ENCODE measurements around the gene RFX3.

The RFX3 gene

DNA sequence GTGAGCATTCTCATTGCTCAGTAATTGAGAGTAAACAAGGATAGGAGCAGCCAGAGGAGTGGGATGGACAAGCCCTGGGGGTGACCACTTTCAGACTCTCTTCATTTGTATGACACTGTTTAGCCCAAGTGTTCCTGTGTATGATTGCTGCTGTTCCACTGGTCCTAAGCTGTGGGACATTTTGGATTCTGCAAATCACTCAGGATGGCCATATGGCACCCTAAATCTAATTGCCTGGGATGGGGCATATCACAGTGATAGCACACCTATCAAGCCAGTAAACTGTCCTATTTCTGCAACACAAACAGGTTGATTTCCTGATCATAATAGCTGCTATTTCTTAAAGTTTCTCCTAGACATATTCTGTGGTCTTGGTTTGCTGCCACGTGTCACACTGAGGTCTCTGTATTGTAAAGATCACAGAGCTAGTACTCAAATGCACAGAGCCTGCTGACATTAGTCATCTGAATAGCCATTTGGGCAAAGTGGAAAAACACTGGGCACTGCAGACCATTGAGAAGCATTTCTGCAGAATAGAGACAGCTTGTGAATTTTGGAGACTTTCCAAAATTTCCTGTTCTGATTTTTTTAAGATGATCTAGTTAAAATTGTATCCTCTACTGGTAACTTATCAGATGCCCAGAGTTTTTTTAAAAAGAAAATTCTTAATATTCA, 320.2 kb downstream of the RFX3 start:
- Histone ChIP-seq H3K27ac (no peak overlapping the region), H3K4me3 (ENCODE audit: low read depth, low read length) (no peak overlapping the region), H3K36me3 (replicated peaks) (no peaks in the 10 kb centered on the region), H3K27me3 (replicated peaks) (no peaks in the 10 kb centered on the region)
- DNase-seq, result no peak
- TF ChIP-seq, protein P1, sequence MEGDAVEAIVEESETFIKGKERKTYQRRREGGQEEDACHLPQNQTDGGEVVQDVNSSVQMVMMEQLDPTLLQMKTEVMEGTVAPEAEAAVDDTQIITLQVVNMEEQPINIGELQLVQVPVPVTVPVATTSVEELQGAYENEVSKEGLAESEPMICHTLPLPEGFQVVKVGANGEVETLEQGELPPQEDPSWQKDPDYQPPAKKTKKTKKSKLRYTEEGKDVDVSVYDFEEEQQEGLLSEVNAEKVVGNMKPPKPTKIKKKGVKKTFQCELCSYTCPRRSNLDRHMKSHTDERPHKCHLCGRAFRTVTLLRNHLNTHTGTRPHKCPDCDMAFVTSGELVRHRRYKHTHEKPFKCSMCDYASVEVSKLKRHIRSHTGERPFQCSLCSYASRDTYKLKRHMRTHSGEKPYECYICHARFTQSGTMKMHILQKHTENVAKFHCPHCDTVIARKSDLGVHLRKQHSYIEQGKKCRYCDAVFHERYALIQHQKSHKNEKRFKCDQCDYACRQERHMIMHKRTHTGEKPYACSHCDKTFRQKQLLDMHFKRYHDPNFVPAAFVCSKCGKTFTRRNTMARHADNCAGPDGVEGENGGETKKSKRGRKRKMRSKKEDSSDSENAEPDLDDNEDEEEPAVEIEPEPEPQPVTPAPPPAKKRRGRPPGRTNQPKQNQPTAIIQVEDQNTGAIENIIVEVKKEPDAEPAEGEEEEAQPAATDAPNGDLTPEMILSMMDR (IDR thresholded peaks at IDR 0.05; ENCODE audit: low read depth, low read length, missing control alignments), result no peak
- in situ Hi-C loops (cut with HindIII; ENCODE audit: low pct_ligation_motif_present, low sequenced_read_pairs), result no loop called here

DNA sequence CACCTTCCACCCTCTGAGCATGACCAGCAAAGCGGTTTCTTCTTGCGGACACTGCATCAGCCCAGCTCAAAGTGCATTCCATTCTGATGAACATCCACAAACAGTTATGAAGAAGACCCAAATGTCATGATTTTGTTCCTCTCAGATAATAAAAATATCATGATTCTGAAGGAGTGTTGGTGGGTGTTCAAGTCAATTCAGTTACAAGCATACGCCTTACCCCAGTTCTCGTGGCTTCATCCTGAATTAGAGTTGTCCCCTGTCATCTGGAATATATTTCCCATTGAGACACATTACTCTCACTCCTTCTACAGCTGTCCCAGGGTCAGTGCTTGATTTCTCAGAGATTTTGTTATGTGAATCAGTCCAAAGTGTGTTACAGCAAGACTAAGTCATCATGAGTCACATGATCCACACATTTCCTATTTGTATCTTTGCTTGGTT, 325.4 kb downstream of the RFX3 start:
- in situ Hi-C loops (cut with HindIII; ENCODE audit: low pct_ligation_motif_present, low sequenced_read_pairs), result no loop called here
- TF ChIP-seq, protein P1 (IDR thresholded peaks at IDR 0.05; ENCODE audit: low read depth, low read length, missing control alignments), result no peak
- H3K36me3 ChIP-seq (replicated peaks), result no peaks in the 10 kb centered on the region
- H3K27me3 ChIP-seq (replicated peaks), result no peaks in the 10 kb centered on the region
- DNase-seq, result peak; percentile 40
- peak overlapping the region; percentile 4 for H3K27ac ChIP-seq
- H3K4me3 ChIP-seq (ENCODE audit: low read depth, low read length), result no peak overlapping the region

DNA sequence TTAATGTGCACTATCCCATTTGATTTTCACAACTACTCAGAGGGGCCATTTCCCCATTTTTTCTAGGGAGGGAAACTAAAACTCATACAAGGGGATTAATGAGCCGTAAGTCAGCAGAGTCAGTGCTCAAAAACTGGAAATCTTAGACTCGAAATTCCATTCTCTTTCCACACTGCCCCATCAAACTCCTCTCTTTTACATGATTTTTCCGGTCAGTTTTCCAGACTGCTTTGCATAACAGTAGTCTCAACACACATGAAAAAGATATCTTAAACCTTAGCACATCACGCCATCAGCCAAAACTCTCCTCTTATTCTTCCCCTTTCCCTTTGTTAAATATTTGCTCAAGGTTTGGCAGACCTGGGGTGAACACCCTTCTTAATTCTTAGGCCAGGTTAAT, 332.0 kb downstream of the RFX3 start:
- DNase-seq, result no peak
- H3K4me3 ChIP-seq (ENCODE audit: low read depth, low read length), result no peak overlapping the region
- H3K27ac ChIP-seq, result no peak overlapping the region
- H3K36me3 ChIP-seq (replicated peaks), result no peaks in the 10 kb centered on the region
- TF ChIP-seq, protein P1 (IDR thresholded peaks at IDR 0.05; ENCODE audit: low read depth, low read length, missing control alignments), result no peak
- H3K27me3 ChIP-seq (replicated peaks), result no peaks in the 10 kb centered on the region
- in situ Hi-C loops (cut with HindIII; ENCODE audit: low pct_ligation_motif_present, low sequenced_read_pairs), result no loop called here

DNA sequence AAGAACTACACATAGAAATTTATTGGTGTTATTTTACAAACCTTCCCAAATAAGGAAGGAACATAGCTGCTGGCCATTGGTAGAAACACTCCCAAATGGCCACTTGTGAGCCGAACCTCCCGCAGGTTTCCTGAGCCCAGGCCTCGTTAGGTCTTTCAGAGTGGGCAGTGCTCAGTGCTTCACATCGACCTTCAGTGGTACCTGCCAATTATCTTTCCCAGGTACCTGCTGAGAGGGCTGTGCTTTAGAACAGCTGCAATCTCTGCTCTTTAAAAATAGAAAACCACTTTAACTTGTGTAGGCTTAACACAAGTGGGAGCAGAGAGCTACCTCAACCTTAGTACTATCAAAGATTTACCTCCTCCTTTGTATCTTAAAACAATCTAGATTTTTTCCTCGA, 334.1 kb downstream of the RFX3 start:
- in situ Hi-C loops (cut with HindIII; ENCODE audit: low pct_ligation_motif_present, low sequenced_read_pairs), result no loop called here
- TF ChIP-seq, protein P1 (IDR thresholded peaks at IDR 0.05; ENCODE audit: low read depth, low read length, missing control alignments), result no peak
- H3K27me3 ChIP-seq (replicated peaks), result no peaks in the 10 kb centered on the region

DNA sequence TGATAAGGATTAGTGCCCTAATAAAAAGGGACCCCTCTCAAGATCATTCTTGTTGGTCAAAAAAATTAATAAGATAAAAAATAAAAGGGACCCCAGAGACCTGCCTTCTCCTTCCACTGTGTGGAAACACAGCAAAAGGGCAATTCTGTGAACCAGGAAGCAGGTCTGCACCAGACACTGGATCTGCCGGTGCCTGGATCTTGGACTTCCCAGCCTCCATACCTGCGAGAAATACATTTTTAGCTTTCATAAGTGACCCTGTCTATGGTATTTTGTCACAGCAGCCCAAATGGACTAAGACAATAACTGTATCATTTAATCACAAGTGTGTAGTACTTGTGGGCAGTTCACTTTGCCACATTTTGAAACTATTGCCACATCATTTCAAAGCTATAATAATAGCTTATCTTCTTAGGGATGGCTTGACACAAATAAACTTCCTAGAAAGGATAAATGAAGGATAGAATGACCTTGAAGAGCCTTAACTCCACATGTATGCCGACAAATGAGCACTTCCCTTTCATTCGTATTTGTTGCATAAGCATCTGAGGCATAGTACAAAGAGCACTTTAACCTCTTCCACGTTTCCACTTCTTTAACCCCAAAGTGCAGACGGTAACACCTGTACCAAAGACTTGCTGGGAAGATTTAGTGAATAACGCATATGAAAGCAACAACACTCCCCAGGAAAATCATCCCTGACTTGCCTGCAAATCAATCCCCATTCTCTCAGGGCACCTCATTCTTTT, 336.5 kb downstream of the RFX3 start:
- H3K27ac ChIP-seq, result no peak overlapping the region
- TF ChIP-seq, protein P1 (IDR thresholded peaks at IDR 0.05; ENCODE audit: low read depth, low read length, missing control alignments), result no peak
- in situ Hi-C loops (cut with HindIII; ENCODE audit: low pct_ligation_motif_present, low sequenced_read_pairs), result no loop called here
- H3K36me3 ChIP-seq (replicated peaks), result no peaks in the 10 kb centered on the region
- H3K27me3 ChIP-seq (replicated peaks), result no peaks in the 10 kb centered on the region
- DNase-seq, result no peak
- H3K4me3 ChIP-seq (ENCODE audit: low read depth, low read length), result no peak overlapping the region

More for the DNA sequence above, 334.1 kb downstream of the RFX3 start:
- Histone ChIP-seq H3K36me3 (replicated peaks) (no peaks in the 10 kb centered on the region), H3K27ac (no peak overlapping the region), H3K4me3 (ENCODE audit: low read depth, low read length) (no peak overlapping the region)
- no peak for DNase-seq

Measured in brain microvascular endothelial cell (primary cell).